SU-DHL-6 (cell line): ENCODE data around the gene LCK.

ENCODE experiments used
- H2AFZ ChIP-seq: fragments of 200-600 bp; sonication (generic); 2 replicates; pipeline ENCODE4 v1.6.1; 2014; ENCODE audit warnings: low read depth, mild to moderate bottlenecking, moderate library complexity, mixed read lengths, antibody characterized with exemption, low read length; ENCODE audit not compliant: severe bottlenecking
- H3F3A ChIP-seq: fragments of 200-600 bp; shearing (Covaris generic); 2 replicates; pipeline ENCODE4 v1.6.0; 2016; ENCODE audit warnings: antibody characterized with exemption, mild to moderate bottlenecking; ENCODE audit not compliant: insufficient read depth
- H3K27ac ChIP-seq: fragments of 200-600 bp; sonication (generic); 2 replicates; pipeline ENCODE4 v1.5.1; 2016; ENCODE audit warnings: low read depth, mild to moderate bottlenecking, low read length, moderate library complexity, mixed read lengths
- H3K27me3 ChIP-seq: fragments of 200-600 bp; sonication (generic), shearing (Covaris generic); 2 replicates; pipeline ENCODE4 v1.6.0; 2014; ENCODE audit warnings: mild to moderate bottlenecking, low read length
- H3K36me3 ChIP-seq: fragments of 200-600 bp; sonication (generic); 2 replicates; pipeline ENCODE4 v1.6.1; 2014; ENCODE audit warnings: mild to moderate bottlenecking, low read length, mixed read lengths
- H3K4me2 ChIP-seq: fragments of 300-600, 200-600 bp; shearing (Covaris generic), sonication (generic); 2 replicates; pipeline ENCODE4 v1.6.0; 2014; ENCODE audit warnings: low read length, low read depth, mild to moderate bottlenecking; ENCODE audit not compliant: poor library complexity, severe bottlenecking
- H3K4me3 ChIP-seq: fragments of 200-600 bp; sonication (generic); 2 replicates; pipeline ENCODE4 v1.5.1; 2014; ENCODE audit warnings: antibody characterized with exemption, low read length, mild to moderate bottlenecking, mixed read lengths; ENCODE audit not compliant: insufficient read depth, poor library complexity, severe bottlenecking
- H3K79me2 ChIP-seq: fragments of 200-600 bp; sonication (generic); 2 replicates; pipeline ENCODE4 v1.6.1; 2014; ENCODE audit warnings: mild to moderate bottlenecking, low read length, moderate library complexity; ENCODE audit not compliant: insufficient read depth
- H3K9ac ChIP-seq: fragments of 200-600 bp; sonication (generic); 2 replicates; pipeline ENCODE4 v1.7.0; 2014; ENCODE audit warnings: mild to moderate bottlenecking, low read length
- H3K9me2 ChIP-seq: fragments of 200-600 bp; sonication (generic); replicated peaks from 2 replicates; pipeline ENCODE4 v1.6.1; 2014; ENCODE audit warnings: low read length; ENCODE audit not compliant: insufficient read depth
- H3K9me3 ChIP-seq: fragments of 200-600 bp; sonication (generic); 2 replicates; pipeline ENCODE4 v1.6.1; 2014; ENCODE audit warnings: low read length, mixed read lengths; ENCODE audit not compliant: insufficient read depth
- H4K20me1 ChIP-seq: fragments of 200-600 bp; sonication (generic); 2 replicates; pipeline ENCODE4 v1.6.1; 2014; ENCODE audit warnings: low read depth, mild to moderate bottlenecking, antibody characterized with exemption, low read length, moderate library complexity, mixed read lengths
- CTCF ChIP-seq: fragments of 200-600 bp; sonication (generic); IDR thresholded peaks from one replicate; pipeline ENCODE4 v1.5.1; 2017; ENCODE audit warnings: antibody characterized with exemption, mild to moderate bottlenecking, low read length, moderate library complexity; ENCODE audit not compliant: insufficient read depth, poor library complexity, severe bottlenecking
- EZH2phosphoT487 ChIP-seq: fragments of 200-600 bp; sonication (generic), shearing (Covaris generic); conservative IDR thresholded peaks from 2 replicates; pipeline ENCODE4 v1.6.1; 2018; ENCODE audit warnings: mild to moderate bottlenecking, antibody characterized with exemption, low read length, moderate library complexity, mixed read lengths

Gene LCK

GRCh38 chr1:32285658-32286057, 34.6 kb downstream of the LCK start:
- Histone ChIP-seq H3K27me3 (no peaks in the 10 kb centered on the region), H3K79me2 (no peaks in the 10 kb centered on the region), H4K20me1 (no peaks in the 10 kb centered on the region), H3K4me3 (no peak overlapping the region), H3K9ac (no peak overlapping the region), H2AFZ (no peak overlapping the region), H3K9me2 (no peaks in the 10 kb centered on the region), H3K36me3 (peaks cover 6% of the 10 kb centered on the region; the same call in 1 of the 2 replicates), H3K9me3 (no peaks in the 10 kb centered on the region), H3K27ac (no peak overlapping the region), H3K4me2 (no peak overlapping the region), H3F3A (peaks cover 20% of the 10 kb centered on the region)
- TF ChIP-seq EZH2phosphoT487 (no peak), CTCF (no peak)

DNA sequence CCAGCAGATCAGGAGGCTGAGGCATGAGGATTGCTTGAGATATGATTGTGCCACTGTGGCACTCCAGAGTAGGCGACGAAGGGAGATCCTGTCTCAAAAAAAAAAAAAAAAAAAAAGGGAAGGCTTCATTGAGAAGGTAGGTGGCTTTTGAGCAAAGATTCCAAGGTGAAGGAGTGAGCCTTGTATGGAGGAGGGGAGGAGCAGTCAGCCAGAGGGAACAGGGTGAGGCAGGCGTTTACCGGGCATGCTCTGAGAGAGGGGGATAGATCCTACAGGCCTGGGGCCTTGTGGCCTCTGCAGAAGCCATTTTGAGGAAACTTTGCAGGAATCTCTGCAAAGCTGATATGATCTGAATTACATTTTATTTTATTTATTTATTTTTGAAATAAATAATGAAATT, 35.7 kb downstream of the LCK start:
- H3K9me2 ChIP-seq = no peaks in the 10 kb centered on the region

GRCh38 chr1:32289256-32289655, 38.2 kb downstream of the LCK start:
- no peak for TF ChIP-seq EZH2phosphoT487

More for the DNA sequence above, 35.7 kb downstream of the LCK start:
- Histone ChIP-seq H3F3A (peaks cover 28% of the 10 kb centered on the region), H3K4me3 (no peak overlapping the region), H2AFZ (no peak overlapping the region), H3K79me2 (no peaks in the 10 kb centered on the region), H3K27me3 (no peaks in the 10 kb centered on the region), H3K4me2 (no peak overlapping the region), H3K36me3 (peaks cover 6% of the 10 kb centered on the region; the same call in 1 of the 2 replicates), H3K9me3 (no peaks in the 10 kb centered on the region), H3K9ac (no peak overlapping the region), H3K27ac (no peak overlapping the region), H4K20me1 (no peaks in the 10 kb centered on the region)
- TF ChIP-seq CTCF (no peak), EZH2phosphoT487 (no peak)

GRCh38 chr1:32291145-32291707, 40.2 kb downstream of the LCK start:
- Histone ChIP-seq H3K79me2 (peaks cover 43% of the 10 kb centered on the region), H2AFZ (peak overlapping the region; percentile 63), H3F3A (peaks cover 23% of the 10 kb centered on the region), H3K9me3 (no peaks in the 10 kb centered on the region), H3K4me3 (peak overlapping the region; percentile 51), H3K36me3 (peaks cover 2% of the 10 kb centered on the region; the same call in 1 of the 2 replicates), H4K20me1 (peaks cover 12% of the 10 kb centered on the region), H3K27me3 (no peaks in the 10 kb centered on the region), H3K9me2 (no peaks in the 10 kb centered on the region), H3K27ac (peak overlapping the region; percentile 90), H3K9ac (peak overlapping the region; percentile 99), H3K4me2 (peak overlapping the region; percentile 91)
- TF ChIP-seq CTCF = no peak
- no peak for TF ChIP-seq EZH2phosphoT487

More at GRCh38 chr1:32289256-32289655, 38.2 kb downstream of the LCK start:
- H3K9me2 ChIP-seq = no peaks in the 10 kb centered on the region
- peaks cover 28% of the 10 kb centered on the region for H3F3A ChIP-seq
- H3K79me2 ChIP-seq = peaks cover 23% of the 10 kb centered on the region
- no peaks in the 10 kb centered on the region for H4K20me1 ChIP-seq
- H2AFZ ChIP-seq = no peak overlapping the region
- H3K4me2 ChIP-seq = no peak overlapping the region
- H3K27ac ChIP-seq = no peak overlapping the region
- no peak overlapping the region for H3K4me3 ChIP-seq
- no peak overlapping the region for H3K9ac ChIP-seq
- peaks cover 6% of the 10 kb centered on the region; the same call in 1 of the 2 replicates for H3K36me3 ChIP-seq
- no peaks in the 10 kb centered on the region for H3K27me3 ChIP-seq
- H3K9me3 ChIP-seq = no peaks in the 10 kb centered on the region
